Central memory CD8-positive, alpha-beta T cell (primary cell): Measurements from ENCODE around the gene LPP.

Experiments used
- ATAC-seq: fragments of 150-1000 bp; cut with Tn5 transposase; replicated peaks from 2 replicates; pipeline ENCODE4 v1.10.0; 2022; ENCODE audit warnings: mild to moderate bottlenecking, moderate FRiP score, moderate number of reproducible peaks; ENCODE audit not compliant: poor library complexity, severe bottlenecking; ENCODE audit errors: extremely low read depth
- DNase-seq, 2 donors: peaks; one replicate each; pipeline ENCODE4 v3.0.0; 2021; ENCODE audit warnings: low spot score in 2 of 2
- H3K27ac Mint-ChIP-seq: one replicate; pipeline ENCODE4 v1.8.0; 2022; ENCODE audit warnings: low read depth, mild to moderate bottlenecking, moderate library complexity, mixed read lengths
- H3K27me3 Mint-ChIP-seq: one replicate; pipeline ENCODE4 v1.8.0; 2022; ENCODE audit warnings: mixed read lengths
- H3K36me3 Mint-ChIP-seq: one replicate; pipeline ENCODE4 v1.8.0; 2022; ENCODE audit warnings: mild to moderate bottlenecking, moderate library complexity, mixed read lengths; ENCODE audit not compliant: insufficient read depth
- H3K4me1 Mint-ChIP-seq: one replicate; pipeline ENCODE4 v1.8.0; 2022; ENCODE audit warnings: mixed read lengths
- H3K4me3 Mint-ChIP-seq: one replicate; pipeline ENCODE4 v1.8.0; 2022; ENCODE audit warnings: mild to moderate bottlenecking, moderate library complexity, mixed read lengths
- H3K9me3 Mint-ChIP-seq: one replicate; pipeline ENCODE4 v1.8.0; 2022; ENCODE audit warnings: mixed read lengths

LPP gene

GRCh38 chr3:188533172-188533571, 379.2 kb downstream of the LPP start:
- Mint-ChIP-seq H3K36me3 (no peaks in the 10 kb centered on the region), H3K27ac (no peak overlapping the region), H3K4me1 (peaks cover 16% of the 10 kb centered on the region), H3K9me3 (no peaks in the 10 kb centered on the region), H3K4me3 (no peak overlapping the region), H3K27me3 (no peaks in the 10 kb centered on the region)
- DNase-seq (no peak), ATAC-seq (no peak)

- H3K36me3 Mint-ChIP-seq = no peaks in the 10 kb centered on the region
- ATAC-seq = no peak
- no peak overlapping the region for H3K4me3 Mint-ChIP-seq
- H3K27ac Mint-ChIP-seq = no peak overlapping the region
- H3K27me3 Mint-ChIP-seq = no peaks in the 10 kb centered on the region
- peaks cover 16% of the 10 kb centered on the region for H3K4me1 Mint-ChIP-seq
- H3K9me3 Mint-ChIP-seq = no peaks in the 10 kb centered on the region
- DNase-seq = no peak
Measured at GRCh38 chr3:188533612-188534357, 379.8 kb downstream of the LPP start.

- Mint-ChIP-seq H3K9me3 (no peaks in the 10 kb centered on the region), H3K4me1 (peaks cover 23% of the 10 kb centered on the region), H3K27ac (no peak overlapping the region), H3K4me3 (no peak overlapping the region), H3K27me3 (no peaks in the 10 kb centered on the region), H3K36me3 (no peaks in the 10 kb centered on the region)
- DNase-seq = no peak
- no peak for ATAC-seq
Measured at GRCh38 chr3:188534633-188535032, 380.7 kb downstream of the LPP start.

- ATAC-seq = no peak
- Mint-ChIP-seq H3K4me1 (peaks cover 42% of the 10 kb centered on the region), H3K27me3 (no peaks in the 10 kb centered on the region)
Measured at GRCh38 chr3:188537606-188538005, 383.6 kb downstream of the LPP start.

GRCh38 chr3:188539037-188539436, 385.1 kb downstream of the LPP start:
- Mint-ChIP-seq H3K27ac (no peak overlapping the region), H3K4me3 (no peak overlapping the region), H3K9me3 (no peaks in the 10 kb centered on the region), H3K27me3 (no peaks in the 10 kb centered on the region), H3K4me1 (peaks cover 35% of the 10 kb centered on the region), H3K36me3 (no peaks in the 10 kb centered on the region)
- ATAC-seq (no peak), DNase-seq (no peak)

More at GRCh38 chr3:188537606-188538005, 383.6 kb downstream of the LPP start:
- Mint-ChIP-seq H3K9me3 (no peaks in the 10 kb centered on the region), H3K36me3 (no peaks in the 10 kb centered on the region), H3K27ac (no peak overlapping the region), H3K4me3 (no peak overlapping the region)
- DNase-seq = no peak

- Mint-ChIP-seq H3K4me3 (no peak overlapping the region), H3K27ac (no peak overlapping the region), H3K4me1 (peaks cover 35% of the 10 kb centered on the region), H3K9me3 (no peaks in the 10 kb centered on the region), H3K27me3 (no peaks in the 10 kb centered on the region), H3K36me3 (no peaks in the 10 kb centered on the region)
- ATAC-seq (no peak), DNase-seq (no peak)
Measured at GRCh38 chr3:188539631-188540194, 385.8 kb downstream of the LPP start.

- Mint-ChIP-seq H3K27ac (no peak overlapping the region), H3K36me3 (no peaks in the 10 kb centered on the region), H3K9me3 (no peaks in the 10 kb centered on the region), H3K4me1 (peaks cover 31% of the 10 kb centered on the region), H3K27me3 (no peaks in the 10 kb centered on the region), H3K4me3 (no peak overlapping the region)
- no peak for DNase-seq
- no peak for ATAC-seq
Measured at GRCh38 chr3:188542196-188542595, 388.2 kb downstream of the LPP start.

- Mint-ChIP-seq H3K9me3 (no peaks in the 10 kb centered on the region), H3K4me1 (peaks cover 32% of the 10 kb centered on the region), H3K36me3 (no peaks in the 10 kb centered on the region), H3K27ac (no peak overlapping the region), H3K27me3 (no peaks in the 10 kb centered on the region), H3K4me3 (no peak overlapping the region)
- no peak for ATAC-seq
- no peak for DNase-seq
Measured at GRCh38 chr3:188544012-188544411, 390.1 kb downstream of the LPP start.

GRCh38 chr3:188546835-188547670, 393.1 kb downstream of the LPP start:
- H3K27me3 Mint-ChIP-seq = no peaks in the 10 kb centered on the region
- no peak overlapping the region for H3K27ac Mint-ChIP-seq
- H3K4me3 Mint-ChIP-seq = no peak overlapping the region
- H3K9me3 Mint-ChIP-seq = no peaks in the 10 kb centered on the region
- no peak for DNase-seq
- no peak for ATAC-seq
- peaks cover 14% of the 10 kb centered on the region for H3K4me1 Mint-ChIP-seq
- peaks cover 6% of the 10 kb centered on the region for H3K36me3 Mint-ChIP-seq

- Mint-ChIP-seq H3K4me1 (peaks cover 14% of the 10 kb centered on the region), H3K9me3 (no peaks in the 10 kb centered on the region), H3K27ac (peak overlapping the region; percentile 77), H3K27me3 (no peaks in the 10 kb centered on the region), H3K36me3 (peaks cover 11% of the 10 kb centered on the region), H3K4me3 (no peak overlapping the region)
- peak in 1 of 2 donors; percentile 58 for DNase-seq
- ATAC-seq = peak; percentile 100
Measured at GRCh38 chr3:188553569-188553968, 399.6 kb downstream of the LPP start.

GRCh38 chr3:188554404-188554803, 400.4 kb downstream of the LPP start:
- Mint-ChIP-seq H3K4me3 (no peak overlapping the region), H3K9me3 (no peaks in the 10 kb centered on the region), H3K27ac (no peak overlapping the region), H3K4me1 (peaks cover 18% of the 10 kb centered on the region), H3K27me3 (no peaks in the 10 kb centered on the region), H3K36me3 (peaks cover 11% of the 10 kb centered on the region)
- ATAC-seq (no peak), DNase-seq (no peak)

GRCh38 chr3:188557235-188557634, 403.3 kb downstream of the LPP start:
- DNase-seq (no peak), ATAC-seq (no peak)
- H3K4me1 Mint-ChIP-seq = peaks cover 27% of the 10 kb centered on the region
- no peaks in the 10 kb centered on the region for H3K9me3 Mint-ChIP-seq
- H3K4me3 Mint-ChIP-seq = no peak overlapping the region
- H3K27ac Mint-ChIP-seq = no peak overlapping the region
- no peaks in the 10 kb centered on the region for H3K27me3 Mint-ChIP-seq
- peaks cover 5% of the 10 kb centered on the region for H3K36me3 Mint-ChIP-seq
